SK-N-SH (cell line): ENCODE measurements around the gene SELENOP.

ENCODE experiments used
- MXI1 ChIP-seq: IDR thresholded peaks from 2 replicates; pipeline ENCODE4 v1.6.1; 2012; ENCODE audit warnings: mild to moderate bottlenecking, low read depth, low read length, improper control_type of control experiment
- NRF1 ChIP-seq: IDR thresholded peaks from 2 replicates; pipeline ENCODE4 v1.6.1; 2012; ENCODE audit warnings: low read depth, mild to moderate bottlenecking, low read length
- POLR2AphosphoS5 ChIP-seq: IDR thresholded peaks from 2 replicates; pipeline ENCODE4 v1.6.1; 2012; ENCODE audit warnings: low read depth, low read length
- SMC3 ChIP-seq: IDR thresholded peaks from 2 replicates; pipeline ENCODE4 v1.6.1; 2012; ENCODE audit warnings: low read depth, low read length, improper control_type of control experiment
- TCF12 ChIP-seq: IDR thresholded peaks from 2 replicates; pipeline ENCODE4 v1.4.0; 2012
- TF ChIP-seq, protein P1 (sequence below): fragments of 200-600 bp; sonication (generic); IDR thresholded peaks from 2 replicates; pipeline ENCODE4 v1.6.1; 2017; ENCODE audit warnings: antibody characterized with exemption, mild to moderate bottlenecking, moderate library complexity
- TF ChIP-seq, protein P2 (sequence below): IDR thresholded peaks from 2 replicates; pipeline ENCODE4 v1.6.1; 2012; ENCODE audit warnings: mild to moderate bottlenecking, low read depth, low read length, moderate library complexity

DNA sequence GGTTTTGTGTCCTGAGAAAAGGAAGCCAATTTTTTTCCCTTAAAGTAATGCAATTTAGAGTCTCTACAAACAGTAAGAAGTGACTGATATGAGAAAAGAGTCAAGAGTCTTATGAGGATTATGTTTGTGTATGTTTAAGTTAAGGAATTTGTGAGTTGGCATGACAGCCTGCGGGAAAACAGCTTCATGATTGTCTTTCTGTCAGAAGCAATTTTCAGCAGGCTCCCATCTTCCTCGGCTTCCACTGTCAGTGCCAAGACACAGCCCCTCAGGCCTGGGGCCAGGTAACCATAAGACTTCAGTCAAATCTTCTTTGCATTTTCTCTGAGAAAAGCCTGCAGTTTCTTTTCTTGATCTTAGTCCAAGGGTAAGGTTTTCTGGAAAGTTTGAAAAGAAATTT, 17.0 kb upstream of the SELENOP start:
- TF ChIP-seq, protein P1, sequence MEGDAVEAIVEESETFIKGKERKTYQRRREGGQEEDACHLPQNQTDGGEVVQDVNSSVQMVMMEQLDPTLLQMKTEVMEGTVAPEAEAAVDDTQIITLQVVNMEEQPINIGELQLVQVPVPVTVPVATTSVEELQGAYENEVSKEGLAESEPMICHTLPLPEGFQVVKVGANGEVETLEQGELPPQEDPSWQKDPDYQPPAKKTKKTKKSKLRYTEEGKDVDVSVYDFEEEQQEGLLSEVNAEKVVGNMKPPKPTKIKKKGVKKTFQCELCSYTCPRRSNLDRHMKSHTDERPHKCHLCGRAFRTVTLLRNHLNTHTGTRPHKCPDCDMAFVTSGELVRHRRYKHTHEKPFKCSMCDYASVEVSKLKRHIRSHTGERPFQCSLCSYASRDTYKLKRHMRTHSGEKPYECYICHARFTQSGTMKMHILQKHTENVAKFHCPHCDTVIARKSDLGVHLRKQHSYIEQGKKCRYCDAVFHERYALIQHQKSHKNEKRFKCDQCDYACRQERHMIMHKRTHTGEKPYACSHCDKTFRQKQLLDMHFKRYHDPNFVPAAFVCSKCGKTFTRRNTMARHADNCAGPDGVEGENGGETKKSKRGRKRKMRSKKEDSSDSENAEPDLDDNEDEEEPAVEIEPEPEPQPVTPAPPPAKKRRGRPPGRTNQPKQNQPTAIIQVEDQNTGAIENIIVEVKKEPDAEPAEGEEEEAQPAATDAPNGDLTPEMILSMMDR: no peak
- TF ChIP-seq MXI1 (no peak), POLR2AphosphoS5 (no peak), NRF1 (no peak), SMC3 (no peak), TCF12 (no peak)
- TF ChIP-seq, protein P2, sequence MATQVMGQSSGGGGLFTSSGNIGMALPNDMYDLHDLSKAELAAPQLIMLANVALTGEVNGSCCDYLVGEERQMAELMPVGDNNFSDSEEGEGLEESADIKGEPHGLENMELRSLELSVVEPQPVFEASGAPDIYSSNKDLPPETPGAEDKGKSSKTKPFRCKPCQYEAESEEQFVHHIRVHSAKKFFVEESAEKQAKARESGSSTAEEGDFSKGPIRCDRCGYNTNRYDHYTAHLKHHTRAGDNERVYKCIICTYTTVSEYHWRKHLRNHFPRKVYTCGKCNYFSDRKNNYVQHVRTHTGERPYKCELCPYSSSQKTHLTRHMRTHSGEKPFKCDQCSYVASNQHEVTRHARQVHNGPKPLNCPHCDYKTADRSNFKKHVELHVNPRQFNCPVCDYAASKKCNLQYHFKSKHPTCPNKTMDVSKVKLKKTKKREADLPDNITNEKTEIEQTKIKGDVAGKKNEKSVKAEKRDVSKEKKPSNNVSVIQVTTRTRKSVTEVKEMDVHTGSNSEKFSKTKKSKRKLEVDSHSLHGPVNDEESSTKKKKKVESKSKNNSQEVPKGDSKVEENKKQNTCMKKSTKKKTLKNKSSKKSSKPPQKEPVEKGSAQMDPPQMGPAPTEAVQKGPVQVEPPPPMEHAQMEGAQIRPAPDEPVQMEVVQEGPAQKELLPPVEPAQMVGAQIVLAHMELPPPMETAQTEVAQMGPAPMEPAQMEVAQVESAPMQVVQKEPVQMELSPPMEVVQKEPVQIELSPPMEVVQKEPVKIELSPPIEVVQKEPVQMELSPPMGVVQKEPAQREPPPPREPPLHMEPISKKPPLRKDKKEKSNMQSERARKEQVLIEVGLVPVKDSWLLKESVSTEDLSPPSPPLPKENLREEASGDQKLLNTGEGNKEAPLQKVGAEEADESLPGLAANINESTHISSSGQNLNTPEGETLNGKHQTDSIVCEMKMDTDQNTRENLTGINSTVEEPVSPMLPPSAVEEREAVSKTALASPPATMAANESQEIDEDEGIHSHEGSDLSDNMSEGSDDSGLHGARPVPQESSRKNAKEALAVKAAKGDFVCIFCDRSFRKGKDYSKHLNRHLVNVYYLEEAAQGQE: no peak
